ENCODE measurements around the gene ZFAND6.
A peak's percentile ranks its signal among the peaks of the same experiment; 100 is the strongest.

The ZFAND6 gene

DNA sequence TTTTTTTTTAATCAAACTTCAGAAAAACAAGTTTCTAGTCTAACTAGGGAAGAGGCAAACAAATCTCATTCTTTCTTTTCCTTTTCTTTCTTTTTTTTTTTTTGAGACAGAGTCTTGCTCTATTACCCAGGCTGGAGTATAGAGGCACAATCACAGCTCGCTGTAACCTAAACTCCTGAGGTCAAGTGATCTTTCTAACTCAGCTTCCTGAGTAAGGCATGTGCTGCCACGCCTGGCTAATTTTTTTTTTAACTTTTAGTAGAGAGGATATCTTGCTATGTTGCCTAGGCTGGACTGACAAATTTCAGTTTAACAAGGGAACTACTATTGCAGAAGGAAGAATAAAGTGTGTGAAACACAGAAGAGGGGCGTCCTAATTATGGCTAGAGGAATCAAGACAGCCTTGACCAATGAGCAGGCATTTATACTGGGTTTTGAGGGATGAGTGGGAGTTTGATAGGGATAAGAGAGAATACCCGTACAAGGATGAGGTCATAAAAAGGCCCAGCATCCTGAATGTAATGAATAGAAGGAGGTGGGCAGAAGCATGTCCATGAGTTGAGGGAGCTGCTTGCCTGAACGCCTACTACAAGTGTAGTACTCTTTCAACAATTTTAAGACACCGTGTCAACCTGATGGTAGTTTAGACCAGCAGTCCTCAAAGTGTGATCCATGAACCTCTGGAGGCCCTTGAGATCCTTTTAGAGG, 6.7 kb upstream of the ZFAND6 start:
- DNase-seq = no peak

DNA sequence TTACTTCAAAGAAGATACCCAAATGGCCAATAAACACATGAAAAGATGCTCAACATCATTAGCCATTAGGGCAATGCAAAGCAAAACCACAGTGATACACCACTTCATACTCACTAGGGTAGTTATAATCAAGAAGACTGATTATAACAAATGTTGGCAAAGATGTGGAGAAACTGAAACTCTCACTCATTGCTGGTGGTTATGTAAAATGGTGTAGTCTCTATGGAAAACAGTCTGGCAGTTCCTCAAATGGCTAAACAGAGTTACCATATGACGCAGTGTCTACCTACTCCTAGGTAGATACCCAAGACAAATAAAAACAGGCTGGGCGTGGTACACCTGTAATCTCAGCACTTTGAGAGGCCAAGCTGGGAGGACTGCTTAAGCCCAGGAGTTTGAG, 3.5 kb upstream of the ZFAND6 start:
- no peak for DNase-seq

- DNase-seq = no peak
Measured at GRCh38 chr15:80058044-80058443, 1.4 kb upstream of the ZFAND6 start.

DNA sequence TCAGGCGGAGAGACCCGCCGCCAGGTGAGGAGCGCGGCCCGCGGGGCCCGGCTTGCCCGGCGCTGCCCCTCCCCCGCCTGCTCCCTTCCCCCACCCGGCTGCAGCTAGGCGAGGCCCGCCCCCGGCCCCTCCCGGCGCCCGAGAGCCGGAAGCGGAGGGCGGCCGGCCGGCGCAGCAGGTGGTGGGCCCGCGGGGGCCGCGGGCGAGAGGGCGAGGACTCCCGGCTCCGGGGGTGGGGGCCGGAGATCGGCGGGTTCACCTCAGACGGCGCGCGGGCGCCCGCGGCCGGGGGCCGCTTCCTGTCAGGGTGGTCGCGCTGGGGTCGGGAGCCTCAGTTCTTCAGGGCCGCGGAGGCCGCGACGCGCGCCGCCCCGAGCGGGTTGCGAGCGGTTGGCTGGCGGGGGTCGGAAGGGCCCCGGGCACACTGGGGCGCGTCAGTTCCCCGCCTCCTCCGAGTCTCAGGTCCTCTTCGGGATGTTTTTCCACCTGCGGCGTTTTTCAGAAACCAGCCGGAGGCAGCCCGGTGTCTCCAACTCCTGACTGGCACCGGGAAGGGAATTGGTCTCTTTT, 395 bp downstream of the ZFAND6 start:
- DNase-seq = no peak

DNA sequence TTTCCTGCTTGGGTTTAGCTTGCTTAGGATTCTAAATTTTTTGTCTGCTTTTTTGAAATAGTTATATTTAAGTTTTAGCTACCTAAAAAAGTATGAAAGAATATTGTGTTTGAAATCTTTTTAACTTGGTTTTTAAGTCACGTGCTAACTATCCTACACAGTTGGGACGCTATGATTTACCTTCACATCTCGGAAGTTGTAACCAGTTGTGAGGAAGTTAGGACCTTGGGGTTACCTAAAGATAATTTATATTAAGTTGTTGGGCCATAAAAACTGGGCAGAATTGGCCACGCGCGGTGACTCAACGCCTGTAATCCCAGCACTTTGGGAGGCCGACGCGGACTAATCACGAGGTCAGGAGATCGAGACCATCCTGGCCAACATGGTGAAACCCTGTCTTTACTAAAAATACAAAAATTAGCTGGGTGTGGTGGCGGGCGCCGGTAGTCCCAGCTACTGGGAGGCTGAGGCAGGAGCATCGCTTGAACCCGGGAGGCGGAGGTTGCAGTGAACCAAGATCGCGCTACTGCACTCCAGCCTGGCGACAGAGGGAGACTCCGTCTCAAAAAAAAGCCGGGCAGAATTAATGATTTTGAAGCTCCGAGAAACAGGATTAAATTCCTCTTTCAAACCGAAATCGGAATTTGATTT, 1.0 kb downstream of the ZFAND6 start:
- no peak for DNase-seq

DNA sequence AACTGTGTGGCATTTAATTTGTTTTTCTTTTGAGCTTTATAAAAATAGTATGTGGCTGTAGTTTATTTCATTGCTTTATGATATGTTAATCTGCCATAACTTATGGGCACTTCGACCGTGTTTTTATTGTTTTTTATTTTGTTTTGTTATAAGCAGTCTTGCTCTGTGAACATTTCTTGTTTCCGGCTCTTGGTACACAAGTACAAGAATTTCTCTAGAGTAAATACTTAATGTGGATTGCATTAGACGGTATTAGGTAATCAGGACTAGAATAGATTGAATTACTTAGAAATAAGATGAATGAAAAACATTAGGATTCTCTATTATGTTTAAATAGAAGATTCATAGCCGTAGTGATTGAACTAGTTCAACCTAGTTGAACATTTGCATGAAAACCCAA, 2.1 kb downstream of the ZFAND6 start:
- DNase-seq = no peak

- DNase-seq = no peak
Measured at GRCh38 chr15:80066912-80067311, 7.4 kb downstream of the ZFAND6 start.

- no peak for DNase-seq
Measured at GRCh38 chr15:80068578-80068977, 9.1 kb downstream of the ZFAND6 start.

DNA sequence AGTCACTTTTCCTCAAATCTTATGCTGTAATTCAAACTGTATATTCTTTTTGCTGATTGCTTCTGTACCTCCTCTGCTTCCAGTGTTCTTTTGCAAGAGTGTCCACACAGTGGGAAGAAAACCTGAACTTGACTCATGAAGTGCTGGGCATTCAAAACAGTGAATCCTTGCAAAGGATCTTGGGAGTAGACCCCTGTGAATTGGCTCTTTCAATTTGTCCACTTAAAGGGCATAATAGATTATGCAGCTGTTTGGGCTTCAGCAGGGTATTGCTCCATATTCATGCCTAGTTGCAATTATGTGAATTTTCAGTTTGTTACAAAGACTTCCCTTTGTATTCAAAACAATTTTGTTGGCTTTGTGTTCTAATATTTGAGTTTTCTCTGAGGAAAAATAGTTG, 11.4 kb downstream of the ZFAND6 start:
- no peak for DNase-seq

DNA sequence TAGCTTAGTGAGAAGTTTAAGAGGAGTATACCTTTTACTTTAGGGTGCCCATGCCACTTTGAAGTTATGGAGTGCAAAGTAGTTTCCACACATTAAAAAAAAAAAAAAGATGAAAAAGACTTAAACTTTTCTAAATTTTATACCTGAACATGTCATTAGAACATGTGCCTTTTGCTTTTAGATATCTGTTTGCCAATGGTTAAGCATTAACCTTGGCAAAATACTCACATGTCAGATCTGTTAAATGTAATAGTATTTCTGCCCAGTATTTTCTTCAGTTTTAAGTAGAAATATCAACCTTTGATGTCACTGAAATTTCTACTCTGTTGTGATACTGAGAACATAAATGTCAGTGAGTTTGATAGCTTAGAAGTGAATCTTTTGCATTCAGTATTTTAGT, 12.2 kb downstream of the ZFAND6 start:
- no peak for DNase-seq

GRCh38 chr15:80072285-80072994, 13.0 kb downstream of the ZFAND6 start:
- DNase-seq = peak; percentile 74 to 94

- no peak for DNase-seq
Measured at GRCh38 chr15:80073197-80073596, 13.7 kb downstream of the ZFAND6 start.

DNA sequence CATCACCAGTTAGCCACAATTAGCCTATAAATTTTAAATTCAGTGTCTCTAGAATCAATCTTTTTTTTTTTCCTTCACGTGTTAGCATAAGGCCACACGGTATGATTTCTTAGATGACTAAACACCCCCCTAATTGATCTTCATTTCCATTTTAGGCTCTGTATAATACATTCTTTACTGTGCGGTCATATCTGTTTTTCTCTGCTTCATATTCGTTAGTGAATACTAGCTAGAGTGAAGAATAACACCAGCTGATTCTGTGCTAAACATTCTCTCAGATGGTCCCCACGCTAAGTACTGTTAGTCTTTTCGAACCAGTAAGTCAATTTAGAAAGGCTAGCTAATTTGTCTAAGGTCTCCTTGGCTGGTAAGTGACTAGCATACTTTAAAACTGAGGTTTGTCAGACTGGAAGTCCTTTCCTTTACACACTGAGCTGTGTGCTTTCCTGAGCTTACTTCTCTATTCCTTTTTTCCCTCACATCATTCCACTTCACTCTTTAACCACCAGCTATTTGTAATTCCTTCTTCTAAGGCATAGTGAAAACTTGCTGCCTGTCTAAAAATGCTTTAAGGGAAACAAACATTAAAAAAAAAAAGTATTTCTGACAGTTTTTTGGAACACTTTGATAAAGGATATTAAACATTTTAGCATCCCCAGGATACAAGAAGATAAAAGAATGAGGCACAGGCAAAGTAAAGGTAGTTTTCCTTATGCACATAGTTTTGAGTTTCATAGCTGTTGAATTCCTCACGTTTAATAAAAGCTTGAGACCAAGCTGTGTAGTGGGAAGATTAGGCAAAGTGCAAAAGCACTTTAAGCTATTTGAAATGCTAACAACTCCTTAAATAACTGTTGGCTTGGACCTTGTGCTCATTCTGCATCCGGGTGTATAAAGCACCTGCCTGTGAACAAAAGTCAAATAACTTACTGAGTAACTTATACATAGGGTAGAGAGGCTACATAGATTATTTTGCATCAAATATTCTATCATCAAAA, 17.1 kb downstream of the ZFAND6 start:
- DNase-seq = no peak

DNA sequence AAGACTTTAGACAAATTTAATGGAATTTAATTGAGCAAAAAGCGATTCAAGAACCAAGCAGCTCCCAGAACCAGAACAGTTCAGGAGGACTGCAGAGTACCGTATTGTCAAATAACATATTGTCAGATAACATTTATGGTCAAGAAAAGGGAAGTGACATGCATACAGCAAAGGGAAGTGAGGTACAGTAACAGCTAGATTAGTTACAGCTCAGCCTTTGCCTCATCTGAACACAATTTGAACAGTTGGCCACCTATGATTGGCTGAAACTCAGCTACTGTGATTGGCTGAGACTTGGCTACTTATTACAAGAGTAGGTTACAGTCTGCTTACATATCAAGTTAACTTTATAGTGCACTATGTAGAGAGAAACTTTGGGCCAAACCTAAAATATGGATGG, 21.9 kb downstream of the ZFAND6 start:
- no peak for DNase-seq

DNA sequence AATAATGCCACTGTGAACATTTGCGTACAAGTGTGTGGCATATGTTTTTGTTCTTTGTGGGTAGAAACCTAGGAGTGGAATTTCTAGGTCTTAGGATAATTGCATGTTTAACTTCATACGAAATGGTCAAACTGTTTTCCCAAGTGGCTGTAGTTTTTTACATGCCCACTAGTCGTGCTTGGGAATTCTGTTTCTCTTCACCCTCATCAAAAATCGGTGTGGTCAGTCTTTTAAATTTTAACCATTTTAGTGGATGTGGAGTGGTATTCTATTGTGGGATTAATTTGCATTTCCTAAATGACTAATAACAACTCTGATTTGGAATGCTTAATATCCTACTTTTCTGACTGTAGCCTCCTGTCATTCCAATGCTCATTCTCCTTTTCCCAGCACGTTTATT, 27.6 kb downstream of the ZFAND6 start:
- DNase-seq = no peak

DNA sequence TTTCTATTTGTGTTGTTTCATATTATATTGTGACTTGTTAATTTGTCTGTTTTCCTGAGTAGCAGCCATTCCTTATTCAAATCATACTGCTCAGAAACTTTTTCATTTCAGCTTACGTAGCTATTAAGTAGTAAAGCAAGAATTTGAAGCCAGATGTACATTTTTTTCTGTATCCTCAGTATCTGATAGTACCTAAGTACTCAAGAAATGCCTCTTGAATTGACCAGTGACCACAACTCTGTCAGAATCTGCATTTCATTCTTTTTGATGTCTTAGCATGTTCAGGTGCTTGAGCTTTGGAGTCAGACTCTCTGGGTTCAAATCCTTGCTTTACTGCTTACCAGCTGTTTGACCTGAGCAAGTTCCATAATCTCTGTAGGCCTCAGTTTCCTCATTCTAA, 30.6 kb downstream of the ZFAND6 start:
- no peak for DNase-seq

GRCh38 chr15:80090879-80091503, 31.5 kb downstream of the ZFAND6 start:
- no peak for DNase-seq

GRCh38 chr15:80093854-80094418, 34.5 kb downstream of the ZFAND6 start:
- peak in 1 of 2 experiments; percentile 25 for DNase-seq

DNA sequence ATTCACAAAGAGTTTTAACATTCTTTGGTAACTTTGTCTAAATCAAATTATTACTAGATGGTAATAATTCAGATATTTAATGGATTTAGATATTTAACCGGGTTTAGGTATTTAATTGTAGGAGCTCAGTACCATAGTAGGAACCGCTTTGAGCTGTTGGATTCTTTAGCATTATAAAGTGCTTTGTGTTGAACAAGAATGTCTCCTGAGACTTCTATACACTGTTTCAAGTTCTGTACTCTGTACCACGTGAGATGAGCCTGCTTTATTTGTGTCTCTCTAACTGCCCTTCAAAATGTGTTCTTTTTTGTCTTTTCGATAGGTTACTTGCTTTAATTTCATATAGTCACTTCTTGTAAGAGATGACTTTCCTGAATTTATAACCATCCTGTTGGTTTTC, 36.0 kb downstream of the ZFAND6 start:
- no peak for DNase-seq

GRCh38 chr15:80095969-80096368, 36.5 kb downstream of the ZFAND6 start:
- DNase-seq = no peak

GRCh38 chr15:80098341-80098740, 38.9 kb downstream of the ZFAND6 start:
- DNase-seq = no peak

DNA sequence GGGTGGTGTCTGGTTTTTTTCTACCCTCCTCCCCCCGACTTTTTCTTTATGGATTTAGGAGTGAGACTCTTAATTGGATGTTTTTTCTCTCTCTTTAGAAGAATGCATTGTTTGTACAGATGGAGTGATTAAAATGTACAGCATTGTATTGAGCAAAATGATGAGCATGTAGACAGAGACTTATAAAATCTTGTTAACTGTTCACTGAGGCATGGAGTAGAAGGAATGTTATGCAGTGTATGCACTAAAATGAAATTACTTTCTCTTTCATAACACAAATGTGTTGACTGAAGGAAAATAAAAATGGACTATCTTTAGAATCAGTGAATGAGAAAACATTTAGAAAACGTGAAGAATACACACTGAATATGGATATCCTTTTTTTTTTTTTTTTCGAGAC, 39.8 kb downstream of the ZFAND6 start:
- no peak for DNase-seq

Data from cerebellar nuclear complex (tissue), 1 donor.